ENCODE measurements around the gene DDR2. TPM values are rescaled to one million over a fixed set of nuclear protein-coding genes. Genes with fewer than 3 reads are reported as not detected.

Gene DDR2
- total RNA-seq, 1 donor from 2014 or later, result 0.69 TPM

GRCh38 chr1:162716123-162716522 is 83.9 kb downstream of the DDR2 start:
- Histone ChIP-seq H3K9ac (no peak overlapping the region), H3K36me3 (no peaks in the 10 kb centered on the region), H2AFZ (replicated peaks) (no peak overlapping the region), H3K79me2 (ENCODE audit: low read depth) (no peaks in the 10 kb centered on the region), H3K4me1 (no peaks in the 10 kb centered on the region), H3K9me3 (ENCODE audit: low read depth) (no peaks in the 10 kb centered on the region), H4K20me1 (ENCODE audit: low read depth) (no peaks in the 10 kb centered on the region), H3K4me2 (no peak overlapping the region), H3F3A (ENCODE audit: low read depth) (no peaks in the 10 kb centered on the region), H3K27ac (no peak overlapping the region), H3K4me3 (no peak overlapping the region), H3K27me3 (no peaks in the 10 kb centered on the region)
- TF ChIP-seq EZH2 (IDR thresholded peaks at IDR 0.05) (no peak), CTCF (IDR thresholded peaks at IDR 0.05) (no peak), EZH2phosphoT487 (IDR thresholded peaks at IDR 0.05) (no peak)
- no peaks in the 10 kb centered on the region for H3K27me3 Mint-ChIP-seq (ENCODE audit: insufficient read depth, low read depth)
- no peak for DNase-seq (ENCODE audit: low spot score)
- no peak overlapping the region for H3K27ac Mint-ChIP-seq
- H3K4me1 Mint-ChIP-seq, result no peaks in the 10 kb centered on the region
- H3K4me3 Mint-ChIP-seq, result no peak overlapping the region
- H3K36me3 Mint-ChIP-seq, result no peaks in the 10 kb centered on the region
- H3K9me3 Mint-ChIP-seq, result no peaks in the 10 kb centered on the region

GRCh38 chr1:162716552-162716951 is 84.3 kb downstream of the DDR2 start:
- Histone ChIP-seq H3K79me2 (ENCODE audit: low read depth) (no peaks in the 10 kb centered on the region), H3K4me2 (no peak overlapping the region)

DNA sequence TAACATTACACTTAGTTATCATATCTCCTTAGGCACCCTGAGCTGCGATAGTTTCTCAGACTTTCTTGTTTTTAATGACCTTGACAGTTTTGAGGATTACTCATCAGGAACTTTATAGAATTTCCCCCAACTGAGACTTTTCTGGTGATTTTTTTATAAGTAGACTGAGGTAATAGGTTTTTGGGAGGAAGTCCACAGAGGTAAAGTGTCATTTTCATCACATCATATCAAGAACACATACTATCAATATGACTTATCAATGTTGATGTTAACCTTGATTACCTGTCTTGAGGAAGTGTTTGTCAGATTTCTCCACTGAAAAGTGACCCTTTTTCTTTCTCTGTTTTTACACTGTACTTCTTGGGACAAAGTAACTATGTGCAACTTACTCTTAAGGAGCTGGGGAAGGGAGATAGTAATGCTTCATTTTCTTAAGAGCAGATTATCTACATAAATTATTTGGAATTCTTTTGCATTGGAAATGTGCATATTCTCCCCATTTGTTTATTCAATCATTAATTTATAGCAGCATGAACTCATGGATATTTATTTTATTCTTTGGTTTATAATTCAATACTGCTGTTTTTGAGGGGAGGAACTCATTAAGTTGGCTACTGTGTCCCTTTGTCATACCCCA is 85.4 kb downstream of the DDR2 start:
- no peak overlapping the region for H3K27ac ChIP-seq
- DNase-seq (ENCODE audit: low spot score), result no peak
- H4K20me1 ChIP-seq (ENCODE audit: low read depth), result no peaks in the 10 kb centered on the region
- H3K9ac ChIP-seq, result no peak overlapping the region
- H3K9me3 ChIP-seq (ENCODE audit: low read depth), result no peaks in the 10 kb centered on the region
- H3K36me3 Mint-ChIP-seq, result no peaks in the 10 kb centered on the region
- H3K9me3 Mint-ChIP-seq, result no peaks in the 10 kb centered on the region
- TF ChIP-seq EZH2 (IDR thresholded peaks at IDR 0.05) (no peak), EZH2phosphoT487 (IDR thresholded peaks at IDR 0.05) (no peak), CTCF (IDR thresholded peaks at IDR 0.05) (no peak)
- H3K4me3 Mint-ChIP-seq, result no peak overlapping the region
- no peak overlapping the region for H3K27ac Mint-ChIP-seq
- no peaks in the 10 kb centered on the region for H3K27me3 Mint-ChIP-seq (ENCODE audit: insufficient read depth, low read depth)
- H3K27me3 ChIP-seq, result no peaks in the 10 kb centered on the region
- no peak overlapping the region for H3K4me3 ChIP-seq
- no peaks in the 10 kb centered on the region for H3K4me1 ChIP-seq
- H3F3A ChIP-seq (ENCODE audit: low read depth), result no peaks in the 10 kb centered on the region
- H3K36me3 ChIP-seq, result no peaks in the 10 kb centered on the region
- no peaks in the 10 kb centered on the region for H3K79me2 ChIP-seq (ENCODE audit: low read depth)
- no peaks in the 10 kb centered on the region for H3K4me1 Mint-ChIP-seq
- no peak overlapping the region for H3K4me2 ChIP-seq
- no peak overlapping the region for H2AFZ ChIP-seq (replicated peaks)

More at GRCh38 chr1:162716552-162716951, 84.3 kb downstream of the DDR2 start:
- Mint-ChIP-seq H3K4me1 (no peaks in the 10 kb centered on the region), H3K27ac (no peak overlapping the region), H3K9me3 (no peaks in the 10 kb centered on the region), H3K27me3 (ENCODE audit: insufficient read depth, low read depth) (no peaks in the 10 kb centered on the region), H3K4me3 (no peak overlapping the region), H3K36me3 (no peaks in the 10 kb centered on the region)
- no peak overlapping the region for H3K27ac ChIP-seq
- H3K4me1 ChIP-seq, result no peaks in the 10 kb centered on the region
- H4K20me1 ChIP-seq (ENCODE audit: low read depth), result no peaks in the 10 kb centered on the region
- TF ChIP-seq CTCF (IDR thresholded peaks at IDR 0.05) (no peak), EZH2 (IDR thresholded peaks at IDR 0.05) (no peak), EZH2phosphoT487 (IDR thresholded peaks at IDR 0.05) (no peak)
- H3K27me3 ChIP-seq, result no peaks in the 10 kb centered on the region
- H3K36me3 ChIP-seq, result no peaks in the 10 kb centered on the region
- H3K4me3 ChIP-seq, result no peak overlapping the region
- DNase-seq (ENCODE audit: low spot score), result no peak
- no peak overlapping the region for H3K9ac ChIP-seq
- no peaks in the 10 kb centered on the region for H3F3A ChIP-seq (ENCODE audit: low read depth)
- no peak overlapping the region for H2AFZ ChIP-seq (replicated peaks)
- no peaks in the 10 kb centered on the region for H3K9me3 ChIP-seq (ENCODE audit: low read depth)
